Memory B cell (primary cell): Measurements from ENCODE around the gene AKAP6.
"Not testable (repeated sequence)": the region's sequence is repeated elsewhere in the genome, so short reads cannot be mapped to it uniquely, and the experiment has no call there.

Source experiments
- ATAC-seq: fragments of 150-1000 bp; cut with Tn5 transposase; 2 replicates; pipeline ENCODE4 v1.10.0; 2021; ENCODE audit warnings: low read depth, mild to moderate bottlenecking, moderate library complexity
- DNase-seq, 2 donors: peaks; one replicate each; pipeline ENCODE4 v3.0.0; 2022; ENCODE audit warnings: low spot score in 2 of 2
- H3K27ac Mint-ChIP-seq: one replicate; pipeline ENCODE4 v1.8.0; 2022; ENCODE audit warnings: mild to moderate bottlenecking, moderate library complexity, mixed read lengths
- H3K27me3 Mint-ChIP-seq: one replicate; pipeline ENCODE4 v1.8.0; 2022; ENCODE audit warnings: mixed read lengths
- H3K36me3 Mint-ChIP-seq: one replicate; pipeline ENCODE4 v1.8.0; 2022; ENCODE audit warnings: mild to moderate bottlenecking, mixed read lengths
- H3K4me1 Mint-ChIP-seq: one replicate; pipeline ENCODE4 v1.8.0; 2022; ENCODE audit warnings: mixed read lengths
- H3K4me3 Mint-ChIP-seq: one replicate; pipeline ENCODE4 v1.8.0; 2022; ENCODE audit warnings: mild to moderate bottlenecking, moderate library complexity, mixed read lengths
- H3K9me3 Mint-ChIP-seq: one replicate; pipeline ENCODE4 v1.8.0; 2022; ENCODE audit warnings: mixed read lengths

Gene AKAP6

DNA sequence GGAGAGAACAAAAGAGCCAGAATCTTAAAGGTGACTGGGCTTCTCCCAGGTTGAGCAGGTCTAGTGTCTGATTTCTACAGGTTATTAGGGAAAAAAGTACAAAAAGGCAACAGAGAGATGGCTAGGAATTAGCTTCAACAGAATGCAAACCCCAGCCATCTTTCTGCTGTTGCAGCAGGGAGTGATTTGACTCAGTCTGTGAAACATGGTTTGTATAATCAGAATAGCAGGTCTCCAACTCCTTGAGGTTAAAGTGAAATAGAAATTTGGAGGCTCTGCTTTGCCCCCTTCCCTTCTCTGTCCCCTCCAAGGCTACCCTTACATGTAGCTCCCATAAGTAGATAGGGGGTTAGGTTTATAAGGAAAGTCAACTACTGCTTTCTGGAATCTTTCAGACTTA, 105.8 kb downstream of the AKAP6 start:
- H3K36me3 Mint-ChIP-seq, result no peaks in the 10 kb centered on the region

DNA sequence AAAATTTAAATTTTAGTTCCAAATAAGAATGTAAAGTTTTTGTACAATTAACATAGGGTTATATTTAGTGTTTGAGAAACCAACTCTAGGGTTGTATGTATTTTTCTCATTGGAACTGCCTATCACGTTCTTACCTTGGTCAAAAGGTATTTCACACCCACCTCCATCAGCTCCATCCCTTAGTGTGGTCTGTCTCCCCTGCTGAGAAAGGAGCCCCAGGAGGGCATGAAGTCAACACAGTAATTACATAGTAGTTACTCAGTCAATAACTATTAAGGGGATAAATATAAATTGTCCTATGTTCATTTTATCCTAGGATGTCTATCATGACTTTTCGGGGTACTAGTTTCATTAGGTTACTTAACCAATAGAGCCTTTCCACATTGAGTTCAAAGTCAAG, 106.3 kb downstream of the AKAP6 start:
- Mint-ChIP-seq H3K27ac (no peak overlapping the region), H3K27me3 (no peaks in the 10 kb centered on the region), H3K9me3 (no peaks in the 10 kb centered on the region), H3K4me3 (no peak overlapping the region), H3K36me3 (no peaks in the 10 kb centered on the region), H3K4me1 (peaks cover 7% of the 10 kb centered on the region)
- no peak for DNase-seq
- ATAC-seq, result no peak

More for the DNA sequence above, 105.8 kb downstream of the AKAP6 start:
- Mint-ChIP-seq H3K9me3 (no peaks in the 10 kb centered on the region), H3K27ac (no peak overlapping the region), H3K4me1 (peaks cover 7% of the 10 kb centered on the region), H3K4me3 (no peak overlapping the region), H3K27me3 (no peaks in the 10 kb centered on the region)
- DNase-seq (no peak), ATAC-seq (no peak)

DNA sequence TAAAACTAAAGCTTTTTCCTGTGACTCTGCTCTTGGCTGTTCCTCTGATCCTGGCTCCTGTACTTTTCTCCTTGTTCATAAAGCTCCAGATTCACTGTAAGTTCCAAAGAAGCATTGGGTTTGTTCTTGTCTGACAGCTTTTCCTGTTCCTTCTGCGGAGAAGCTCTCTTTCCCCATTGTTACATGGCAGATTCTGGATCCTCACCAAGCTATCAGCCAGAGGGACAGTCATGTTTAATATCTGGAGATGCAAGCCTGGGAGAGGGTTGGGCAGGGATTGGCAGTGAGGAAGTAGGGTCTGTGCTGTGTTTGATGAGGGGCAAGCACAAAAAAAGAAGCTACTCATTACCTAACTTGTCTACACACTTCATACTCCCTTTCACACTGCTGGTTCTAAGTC, 107.9 kb downstream of the AKAP6 start:
- DNase-seq (no peak), ATAC-seq (no peak)
- H3K27ac Mint-ChIP-seq, result no peak overlapping the region
- H3K4me3 Mint-ChIP-seq, result no peak overlapping the region
- H3K36me3 Mint-ChIP-seq, result no peaks in the 10 kb centered on the region
- peaks cover 7% of the 10 kb centered on the region for H3K4me1 Mint-ChIP-seq
- no peaks in the 10 kb centered on the region for H3K9me3 Mint-ChIP-seq
- H3K27me3 Mint-ChIP-seq, result no peaks in the 10 kb centered on the region

DNA sequence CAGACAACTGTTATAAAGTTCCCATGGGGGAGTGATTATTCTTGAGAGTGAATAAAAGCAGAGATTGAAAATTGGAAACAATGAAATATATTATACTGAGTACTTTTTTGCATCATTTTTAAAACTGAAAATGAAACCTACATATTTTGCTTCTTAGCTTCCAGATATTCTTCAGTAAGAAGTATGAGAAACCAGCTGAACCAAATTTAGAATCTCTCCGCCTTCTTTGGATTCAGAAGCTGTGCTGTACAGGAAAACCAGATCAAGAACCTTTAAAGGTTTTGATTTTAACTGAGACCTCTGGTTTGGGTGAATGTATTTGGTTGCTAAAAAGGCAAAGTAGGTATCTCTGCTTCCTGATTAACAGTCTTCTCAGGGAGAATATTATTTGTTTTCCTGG, 109.4 kb downstream of the AKAP6 start:
- Mint-ChIP-seq H3K27ac (no peak overlapping the region), H3K36me3 (no peaks in the 10 kb centered on the region)

DNA sequence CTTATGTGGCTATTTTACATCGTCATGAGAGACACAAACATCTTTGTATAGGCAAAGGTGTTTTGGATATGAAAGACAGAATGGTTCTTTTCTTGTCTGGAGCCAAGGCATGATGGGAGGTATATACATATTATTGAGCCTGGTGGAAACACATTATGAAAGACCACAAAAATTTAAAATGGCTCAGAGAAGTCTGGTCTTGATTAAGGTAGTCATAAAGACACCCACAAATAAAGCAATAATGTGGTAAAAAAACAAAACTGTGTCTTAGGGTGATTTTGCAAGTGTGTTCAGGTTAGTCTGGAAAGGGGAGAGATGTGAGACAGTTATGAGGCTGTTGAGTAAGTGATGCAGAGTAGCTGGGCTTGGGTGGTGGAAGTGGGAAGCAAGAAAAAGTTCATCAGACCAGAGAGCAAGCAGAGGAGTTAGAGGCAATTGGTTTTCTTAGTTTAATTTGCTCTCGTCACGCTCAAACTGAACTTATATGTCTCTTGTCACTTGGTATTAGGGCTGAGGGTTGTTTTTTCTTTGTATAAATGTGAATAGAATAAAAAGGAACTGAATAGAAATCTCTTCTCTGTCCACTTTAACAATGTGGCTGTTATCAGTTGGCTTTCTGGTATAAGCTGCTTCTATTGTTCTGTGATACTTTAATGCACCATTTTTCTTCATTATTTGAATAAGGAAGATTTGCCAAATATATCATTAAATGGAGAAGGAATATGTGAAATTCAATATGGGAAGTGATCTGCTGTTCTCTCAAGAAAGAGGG, 115.0 kb downstream of the AKAP6 start:
- Mint-ChIP-seq H3K27me3 (no peaks in the 10 kb centered on the region), H3K27ac (no peak overlapping the region), H3K4me3 (no peak overlapping the region), H3K4me1 (no peaks in the 10 kb centered on the region), H3K36me3 (no peaks in the 10 kb centered on the region), H3K9me3 (no peaks in the 10 kb centered on the region)
- no peak for DNase-seq
- no peak for ATAC-seq

More for the DNA sequence above, 109.4 kb downstream of the AKAP6 start:
- Mint-ChIP-seq H3K27me3 (no peaks in the 10 kb centered on the region), H3K4me3 (no peak overlapping the region), H3K9me3 (no peaks in the 10 kb centered on the region), H3K4me1 (peaks cover 4% of the 10 kb centered on the region)
- DNase-seq (no peak), ATAC-seq (no peak)

DNA sequence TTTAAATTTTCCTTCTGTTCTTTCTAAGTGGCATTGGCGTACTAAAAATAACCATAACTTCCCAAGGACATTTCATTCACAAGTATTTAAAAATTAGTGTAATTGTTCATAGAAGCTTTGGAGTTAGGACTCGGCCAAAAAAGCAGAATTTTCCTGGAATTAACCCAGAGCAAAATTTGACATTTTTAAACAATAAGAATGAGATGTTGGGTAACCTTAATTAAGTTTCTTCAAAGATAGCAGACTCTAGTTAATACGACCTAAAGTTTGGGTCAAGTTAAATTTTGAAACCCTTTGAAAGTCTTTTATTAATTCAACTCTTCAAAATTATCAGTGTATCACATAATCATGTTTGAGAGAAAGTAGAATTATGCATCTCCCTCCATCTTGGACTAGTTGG, 118.3 kb downstream of the AKAP6 start:
- H3K9me3 Mint-ChIP-seq, result no peaks in the 10 kb centered on the region
- H3K4me1 Mint-ChIP-seq, result no peaks in the 10 kb centered on the region
- no peaks in the 10 kb centered on the region for H3K36me3 Mint-ChIP-seq
- ATAC-seq (no peak), DNase-seq (no peak)
- no peak overlapping the region for H3K4me3 Mint-ChIP-seq
- no peaks in the 10 kb centered on the region for H3K27me3 Mint-ChIP-seq
- H3K27ac Mint-ChIP-seq, result no peak overlapping the region

DNA sequence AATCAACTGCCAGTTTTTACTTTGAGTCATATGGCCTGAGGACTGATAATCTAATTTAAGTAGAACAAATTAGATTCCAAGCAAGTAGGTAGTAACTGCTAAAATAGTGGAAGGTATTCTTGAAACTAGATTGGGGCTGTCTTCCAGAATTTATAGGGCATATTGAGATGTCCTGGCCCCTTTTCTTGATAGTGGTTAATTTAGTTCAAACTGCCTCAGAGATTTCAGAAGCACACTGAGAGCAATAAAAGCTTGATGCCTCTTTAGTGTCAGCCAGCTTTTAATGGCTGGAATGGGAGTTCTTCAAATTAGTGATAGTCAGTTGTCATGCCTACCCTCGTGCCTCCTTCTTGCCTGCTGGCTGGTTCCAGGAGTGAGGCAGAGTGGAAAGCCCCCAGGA, 120.5 kb downstream of the AKAP6 start:
- ATAC-seq (no peak), DNase-seq (no peak)
- no peak overlapping the region for H3K4me3 Mint-ChIP-seq
- no peaks in the 10 kb centered on the region for H3K36me3 Mint-ChIP-seq
- no peaks in the 10 kb centered on the region for H3K4me1 Mint-ChIP-seq
- no peaks in the 10 kb centered on the region for H3K27me3 Mint-ChIP-seq
- no peak overlapping the region for H3K27ac Mint-ChIP-seq
- H3K9me3 Mint-ChIP-seq, result no peaks in the 10 kb centered on the region

DNA sequence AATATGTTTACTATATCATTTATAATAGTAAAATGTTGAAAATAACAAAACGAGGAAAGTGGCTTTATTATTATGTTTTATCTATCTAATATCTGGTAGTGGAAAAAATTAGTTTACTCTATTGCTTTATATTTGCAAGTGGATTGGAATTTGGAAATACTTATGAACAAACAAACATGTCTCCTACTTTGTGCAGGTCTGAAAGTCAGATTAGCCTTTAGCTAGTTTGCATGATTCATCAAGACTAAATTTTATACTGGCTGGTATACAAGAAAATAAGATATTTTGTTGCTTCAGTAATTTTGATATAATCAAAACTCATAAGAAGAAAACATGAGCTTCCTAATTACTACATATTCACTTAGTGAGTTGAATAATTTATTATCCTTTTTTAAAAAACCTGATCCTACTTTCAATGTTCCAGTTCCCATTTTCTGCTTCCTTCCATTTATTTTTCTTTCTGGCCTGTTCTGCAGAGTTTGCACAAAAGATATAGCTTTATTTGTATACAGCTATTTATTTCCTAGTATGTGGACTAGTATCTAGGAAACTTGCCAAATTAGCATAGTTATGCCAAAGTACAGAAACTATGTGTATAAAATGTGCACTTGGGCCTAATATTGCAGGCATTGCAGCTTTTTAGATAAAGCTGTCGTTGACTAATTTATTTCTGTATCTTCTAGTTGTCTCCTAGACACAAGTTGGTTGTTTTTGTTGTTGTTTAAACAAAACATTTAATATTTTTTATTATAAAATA, 122.0 kb downstream of the AKAP6 start:
- H3K36me3 Mint-ChIP-seq, result peaks cover 2% of the 10 kb centered on the region
- ATAC-seq, result no peak
- no peaks in the 10 kb centered on the region for H3K4me1 Mint-ChIP-seq
- peaks cover 2% of the 10 kb centered on the region for H3K27me3 Mint-ChIP-seq
- H3K4me3 Mint-ChIP-seq, result no peak overlapping the region
- peaks cover 2% of the 10 kb centered on the region for H3K9me3 Mint-ChIP-seq
- H3K27ac Mint-ChIP-seq, result no peak overlapping the region
- no peak for DNase-seq

DNA sequence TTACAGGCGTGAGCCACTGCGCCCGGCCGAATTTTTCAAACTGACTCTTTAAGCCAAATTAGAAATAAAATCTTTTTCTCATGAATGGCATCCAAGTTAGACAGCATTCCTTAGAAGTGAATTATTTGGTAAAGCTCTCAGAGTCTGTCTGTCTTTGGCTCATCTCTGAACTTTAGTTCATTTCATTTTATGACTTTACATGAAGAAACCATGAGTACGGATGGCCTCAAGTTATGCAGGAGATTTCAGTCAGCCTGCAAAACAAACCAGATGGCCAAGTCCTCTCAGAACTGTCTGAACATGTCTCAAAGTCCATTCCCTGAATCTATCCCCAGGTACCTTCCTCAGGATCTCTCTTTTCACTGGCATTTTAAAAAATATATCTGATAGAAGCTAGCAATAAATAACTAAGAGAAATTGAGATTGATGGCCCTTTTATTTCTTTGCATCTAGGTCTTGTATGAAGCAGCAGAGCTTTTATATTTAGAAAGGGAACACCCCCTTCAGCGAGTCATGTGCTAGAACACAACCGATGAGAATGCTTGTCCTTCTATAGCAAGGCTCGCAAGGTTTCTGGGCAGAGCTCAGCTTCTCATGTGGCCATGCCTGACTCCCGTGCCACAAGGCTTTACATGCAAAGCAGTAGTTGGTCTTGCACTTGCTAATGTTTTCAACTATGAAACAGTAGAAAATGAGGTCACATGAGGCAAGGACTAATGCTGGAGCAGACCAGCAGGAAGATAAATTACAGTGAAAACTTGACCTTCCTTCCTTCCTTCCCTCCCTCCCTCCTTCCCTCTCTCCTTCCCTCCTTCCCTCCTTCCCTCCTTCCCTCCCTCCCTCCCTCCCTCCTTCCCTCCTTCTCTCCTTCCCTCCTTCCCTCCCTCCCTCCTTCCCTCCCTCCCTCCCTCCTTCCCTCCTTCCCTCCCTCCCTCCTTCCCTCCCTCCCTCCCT, 125.0 kb downstream of the AKAP6 start:
- ATAC-seq (no peak), DNase-seq (no peak)
- Mint-ChIP-seq H3K4me3 (no peak overlapping the region), H3K9me3 (peaks cover 2% of the 10 kb centered on the region), H3K4me1 (no peaks in the 10 kb centered on the region), H3K27me3 (peaks cover 2% of the 10 kb centered on the region), H3K27ac (no peak overlapping the region), H3K36me3 (peaks cover 2% of the 10 kb centered on the region)

DNA sequence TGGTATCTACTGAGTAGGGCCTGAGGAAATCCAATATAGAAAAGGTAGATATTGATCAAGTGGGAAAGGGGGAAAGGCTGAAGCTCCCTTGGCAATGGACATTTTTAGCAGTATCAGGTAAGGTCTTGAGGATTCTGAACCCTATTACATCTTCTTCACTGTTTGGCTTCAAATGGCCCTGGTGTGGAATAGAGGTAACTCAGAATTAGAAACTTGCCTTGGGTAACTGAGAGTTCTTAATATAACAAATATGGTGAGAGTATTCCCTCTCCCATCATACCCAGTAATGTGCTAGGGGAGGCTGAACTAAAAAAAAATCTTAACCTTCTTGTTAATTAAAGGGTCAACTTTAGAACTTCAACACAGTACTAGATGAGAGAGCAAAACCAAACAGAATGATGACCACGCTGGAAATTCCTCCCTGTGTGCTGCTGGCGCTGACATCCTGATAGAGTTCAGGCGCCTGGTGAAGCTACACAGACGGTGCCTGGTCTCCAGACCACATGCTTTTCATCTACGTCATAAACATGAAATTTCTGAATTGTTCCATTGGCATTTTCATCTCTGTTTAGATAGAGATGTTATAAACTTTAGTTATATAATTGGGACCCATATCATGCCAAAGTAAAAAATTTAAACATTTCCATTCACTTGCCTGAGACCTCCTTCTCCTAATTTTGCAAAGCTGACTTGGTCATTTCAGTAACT, 128.3 kb downstream of the AKAP6 start:
- no peak overlapping the region for H3K4me3 Mint-ChIP-seq
- H3K27ac Mint-ChIP-seq, result no peak overlapping the region
- no peak for DNase-seq
- peaks cover 6% of the 10 kb centered on the region for H3K9me3 Mint-ChIP-seq
- peaks cover 4% of the 10 kb centered on the region for H3K36me3 Mint-ChIP-seq
- H3K4me1 Mint-ChIP-seq, result no peaks in the 10 kb centered on the region
- no peak for ATAC-seq
- H3K27me3 Mint-ChIP-seq, result peaks cover 3% of the 10 kb centered on the region

DNA sequence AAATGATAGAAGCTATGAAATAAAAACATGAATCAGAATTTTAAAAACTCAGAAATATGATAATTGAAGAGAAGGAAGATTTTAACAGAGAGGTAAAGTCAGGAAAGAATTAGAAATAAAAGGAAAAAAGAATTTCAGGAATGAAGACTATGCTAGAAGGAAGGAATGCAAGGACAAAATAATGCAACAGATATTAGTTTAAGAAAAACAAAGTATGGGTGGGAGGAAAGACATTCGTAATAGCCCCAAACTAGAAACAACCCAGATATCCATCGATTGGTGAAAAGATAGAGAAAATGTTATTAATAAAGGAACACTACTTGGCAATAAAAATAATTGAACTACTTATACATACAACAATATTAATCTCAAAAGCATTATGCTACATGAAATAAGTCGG, 129.6 kb downstream of the AKAP6 start:
- no peak for ATAC-seq
- no peak overlapping the region for H3K4me3 Mint-ChIP-seq
- peaks cover 15% of the 10 kb centered on the region for H3K9me3 Mint-ChIP-seq
- DNase-seq, result no peak
- H3K27ac Mint-ChIP-seq, result no peak overlapping the region
- H3K27me3 Mint-ChIP-seq, result peaks cover 3% of the 10 kb centered on the region
- H3K36me3 Mint-ChIP-seq, result peaks cover 7% of the 10 kb centered on the region
- no peaks in the 10 kb centered on the region for H3K4me1 Mint-ChIP-seq

DNA sequence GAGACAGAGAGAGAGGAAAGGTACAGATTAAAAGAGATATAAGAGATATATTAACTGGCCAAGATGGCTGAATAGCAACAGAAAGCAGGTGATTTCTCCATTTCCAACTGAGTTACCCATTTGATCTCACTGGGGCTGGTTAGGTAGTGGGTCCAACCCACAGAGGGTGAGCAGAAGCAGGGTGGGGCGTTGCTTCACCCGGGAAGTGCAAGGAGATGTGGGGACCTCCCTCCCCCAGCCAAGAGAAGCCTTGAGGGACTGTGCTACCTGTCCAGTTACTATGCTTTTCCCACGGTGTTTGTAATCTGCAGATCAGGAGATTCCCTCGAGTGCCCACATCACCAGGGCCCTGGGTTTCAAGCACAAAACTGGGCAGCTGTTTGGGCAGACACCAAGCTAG, 131.2 kb downstream of the AKAP6 start:
- H3K4me1 Mint-ChIP-seq, result no peaks in the 10 kb centered on the region
- ATAC-seq, result no peak
- peaks cover 16% of the 10 kb centered on the region for H3K9me3 Mint-ChIP-seq
- DNase-seq, result no peak
- peaks cover 3% of the 10 kb centered on the region for H3K27me3 Mint-ChIP-seq
- no peak overlapping the region for H3K4me3 Mint-ChIP-seq
- peaks cover 5% of the 10 kb centered on the region for H3K36me3 Mint-ChIP-seq
- H3K27ac Mint-ChIP-seq, result no peak overlapping the region

DNA sequence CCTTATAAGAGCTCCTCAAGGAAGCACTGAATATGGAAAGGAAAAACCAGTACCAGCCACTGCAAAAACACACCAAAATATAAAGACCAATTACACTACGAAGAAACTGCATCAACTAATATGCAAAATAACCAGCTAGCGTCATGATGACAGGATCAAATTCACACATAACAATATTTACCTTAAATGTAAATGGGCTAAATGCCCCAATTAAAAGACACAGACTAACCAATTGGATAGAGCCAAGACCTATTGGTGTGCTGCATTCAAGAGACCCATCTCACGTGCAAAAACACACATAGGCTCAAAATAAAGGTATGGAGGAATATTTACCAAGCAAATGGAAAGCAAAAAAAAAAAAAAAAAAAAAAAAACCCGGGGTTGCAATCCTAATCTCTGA, 133.5 kb downstream of the AKAP6 start:
- H3K27ac Mint-ChIP-seq, H3K4me3 Mint-ChIP-seq, ATAC-seq, H3K4me1 Mint-ChIP-seq, H3K36me3 Mint-ChIP-seq, H3K27me3 Mint-ChIP-seq, DNase-seq: not testable (repeated sequence)
- peaks cover 18% of the 10 kb centered on the region for H3K9me3 Mint-ChIP-seq
